H1 (cell line): ENCODE measurements around the gene C2orf80. TPM values are rescaled to one million over a fixed set of nuclear protein-coding genes. Genes with fewer than 3 reads are reported as not detected.

Source experiments
- CTCF ChIA-PET: fragments of 300-600 bp; sonication (Branson Sonifier 250); formaldehyde crosslinking; loops from one replicate; lab custom pipeline; 2021; ENCODE audit not compliant: partially characterized antibody; lab: Charles Lee
- POLR2A ChIA-PET: fragments of 300-600 bp; sonication (Branson Sonifier 250); formaldehyde crosslinking; loops from one replicate; lab custom pipeline; 2021; ENCODE audit warnings: inconsistent platforms; ENCODE audit not compliant: partially characterized antibody; lab: Charles Lee
- DNase-seq, 2 experiments: peaks; one replicate each; pipeline versions ENCODE4 v3.0.0 to v3.0.0-alpha.2; 2010 to 2022; ENCODE audit warnings: low spot score in 2 of 2, low read depth in 1 of 2, mixed read lengths in 1 of 2
- FAIRE-seq: peaks from 2 replicates; lab custom pipeline; 2011; peaks lifted over from hg19 to GRCh38; lab: Jason Lieb, UNC
- H2AFZ ChIP-seq: 2 replicates; pipeline ENCODE4 v1.8.1; 2012; ENCODE audit warnings: low read length, inconsistent platforms
- H2AK5ac ChIP-seq: 2 replicates; pipeline ENCODE4 v1.6.1; 2013; ENCODE audit warnings: low read depth, low read length
- H2BK120ac ChIP-seq: replicated peaks from 2 replicates; pipeline ENCODE3; 2013; ENCODE audit warnings: low read depth, low read length, inconsistent platforms
- H2BK12ac ChIP-seq: 2 replicates; pipeline ENCODE4 v1.6.1; 2013; ENCODE audit warnings: low read depth, low read length
- H2BK15ac ChIP-seq: 2 replicates; pipeline ENCODE4 v1.6.1; 2013; ENCODE audit warnings: low read length
- H2BK20ac ChIP-seq: 2 replicates; pipeline ENCODE4 v1.6.1; 2013; ENCODE audit warnings: low read length
- H2BK5ac ChIP-seq: 2 replicates; pipeline ENCODE4 v1.6.1; 2013; ENCODE audit warnings: low read depth, low read length
- H3K14ac ChIP-seq: 2 replicates; pipeline ENCODE4 v1.6.1; 2013; ENCODE audit warnings: inconsistent platforms; ENCODE audit not compliant: insufficient read length
- H3K18ac ChIP-seq: 2 replicates; pipeline ENCODE4 v1.6.1; 2013; ENCODE audit warnings: low read length; ENCODE audit errors: extremely low read depth
- H3K23ac ChIP-seq: 2 replicates; pipeline ENCODE4 v1.6.1; 2013; ENCODE audit warnings: inconsistent platforms; ENCODE audit not compliant: insufficient read length
- H3K23me2 ChIP-seq: 2 replicates; pipeline ENCODE4 v1.6.1; 2013; ENCODE audit warnings: low read depth, low read length
- H3K27ac ChIP-seq: 2 replicates; pipeline ENCODE4 v1.6.1; 2011; ENCODE audit warnings: low read depth, low read length, inconsistent platforms
- H3K27me3 ChIP-seq, 4 experiments: replicated peaks in 1 of 4; 1 replicate in 1 of 4; 2 replicates in 3 of 4; pipeline versions ENCODE4 v1.6.1 to v1.8.1; 2011 to 2013; ENCODE audit warnings: low read length in 3 of 4, mild to moderate bottlenecking in 3 of 4, inconsistent platforms in 2 of 4, mixed read lengths in 2 of 4, moderate library complexity in 1 of 4; ENCODE audit not compliant: control insufficient read depth in 3 of 4, insufficient read depth in 3 of 4; ENCODE audit errors: extremely low read depth in 1 of 4
- H3K36me3 ChIP-seq, 4 experiments: 2 replicates each; pipeline versions ENCODE4 v1.6.1 to v1.8.1; 2011 to 2013; ENCODE audit warnings: mild to moderate bottlenecking in 4 of 4, low read length in 3 of 4, moderate library complexity in 2 of 4, control low read depth in 1 of 4, inconsistent platforms in 1 of 4; ENCODE audit not compliant: insufficient read depth in 4 of 4, control insufficient read depth in 2 of 4
- H3K4ac ChIP-seq: replicated peaks from 2 replicates; pipeline ENCODE3; 2013; ENCODE audit warnings: low read length, low read depth, mixed read lengths, inconsistent platforms; ENCODE audit not compliant: insufficient read length
- H3K4me1 ChIP-seq, 4 experiments: replicated peaks in 1 of 4; 1 replicate in 1 of 4; 2 replicates in 3 of 4; pipeline versions ENCODE4 v1.6.1 to v1.8.1; 2011 to 2013; ENCODE audit warnings: low read length in 3 of 4, inconsistent platforms in 2 of 4, mixed read lengths in 1 of 4; ENCODE audit not compliant: insufficient read depth in 4 of 4, control insufficient read depth in 3 of 4
- H3K4me2 ChIP-seq, 2 experiments: 2 replicates each; pipeline versions ENCODE4 v1.6.1 to v1.8.1; 2011 to 2013; ENCODE audit warnings: low read depth in 2 of 2, low read length in 2 of 2, control low read depth in 1 of 2, inconsistent platforms in 1 of 2, mild to moderate bottlenecking in 1 of 2; ENCODE audit not compliant: insufficient read depth in 1 of 2
- H3K4me3 ChIP-seq, 4 experiments: fragments of 200-600, 300-600 bp in 1 of 4; sonication (generic), shearing (Covaris generic), sonication (Bioruptor Twin) in 1 of 4; 2 replicates each; pipeline versions ENCODE4 v1.5.1 to v1.8.1; 2011 to 2016; ENCODE audit warnings: low read length in 4 of 4, low read depth in 3 of 4, control low read depth in 2 of 4, inconsistent platforms in 2 of 4, mild to moderate bottlenecking in 2 of 4, mixed read lengths in 1 of 4, moderate library complexity in 1 of 4; ENCODE audit not compliant: insufficient read depth in 2 of 4; ENCODE audit errors: extremely low read depth in 1 of 4
- H3K56ac ChIP-seq: replicated peaks from 2 replicates; pipeline ENCODE3; 2013; ENCODE audit warnings: low read depth, mild to moderate bottlenecking, mixed read lengths, low read length, inconsistent platforms; ENCODE audit not compliant: insufficient read length
- H3K79me1 ChIP-seq: 2 replicates; pipeline ENCODE4 v1.6.1; 2013; ENCODE audit warnings: low read depth, low read length, control low read depth
- H3K79me2 ChIP-seq, 2 experiments: 2 replicates each; pipeline versions ENCODE4 v1.6.1 to v1.8.1; 2012 to 2013; ENCODE audit warnings: low read length in 2 of 2, mild to moderate bottlenecking in 2 of 2, inconsistent platforms in 1 of 2; ENCODE audit not compliant: insufficient read depth in 2 of 2, control insufficient read depth in 1 of 2
- H3K9ac ChIP-seq, 4 experiments: replicated peaks in 1 of 4; 1 replicate in 1 of 4; 2 replicates in 3 of 4; pipeline versions ENCODE4 v1.6.1 to v1.8.1; 2011 to 2013; ENCODE audit warnings: low read depth in 3 of 4, low read length in 3 of 4, control low read depth in 2 of 4, mild to moderate bottlenecking in 2 of 4, moderate library complexity in 2 of 4, inconsistent platforms in 1 of 4; ENCODE audit errors: extremely low read depth in 1 of 4
- H3K9me3 ChIP-seq, 2 experiments: 2 replicates each; pipeline versions ENCODE4 v1.6.1 to v1.8.1; 2012 to 2013; ENCODE audit warnings: mild to moderate bottlenecking in 2 of 2, moderate library complexity in 2 of 2, control low read depth in 1 of 2, inconsistent platforms in 1 of 2, low read depth in 1 of 2, low read length in 1 of 2, mixed read lengths in 1 of 2; ENCODE audit not compliant: insufficient read depth in 2 of 2
- H4K20me1 ChIP-seq, 2 experiments: replicated peaks in 1 of 2; 2 replicates each; pipeline versions ENCODE3 to v1.8.1; 2011 to 2013; ENCODE audit warnings: inconsistent platforms in 2 of 2, low read length in 2 of 2, mild to moderate bottlenecking in 1 of 2; ENCODE audit not compliant: insufficient read depth in 2 of 2, control insufficient read depth in 1 of 2
- H4K5ac ChIP-seq: 2 replicates; pipeline ENCODE4 v1.6.1; 2013; ENCODE audit warnings: low read length, low read depth, mixed read lengths, inconsistent platforms; ENCODE audit not compliant: insufficient read length
- H4K8ac ChIP-seq: 2 replicates; pipeline ENCODE4 v1.8.0; 2013; ENCODE audit warnings: mild to moderate bottlenecking, moderate library complexity, low read length, inconsistent platforms; ENCODE audit not compliant: insufficient read depth; ENCODE audit errors: extremely low read depth
- H4K91ac ChIP-seq: replicated peaks from 2 replicates; pipeline ENCODE3; 2013; ENCODE audit warnings: low read length, mixed read lengths, inconsistent platforms; ENCODE audit not compliant: insufficient read length
- CBX8 ChIP-seq: fragments of 300-800, 300-1000 bp; sonication (generic); IDR thresholded peaks from 2 replicates; pipeline ENCODE4 v1.7.1; 2016; ENCODE audit warnings: low read depth, low read length, borderline replicate concordance
- POLR2A ChIP-seq, 2 experiments: IDR thresholded peaks; 1 replicate in 1 of 2; 2 replicates in 1 of 2; pipeline ENCODE4 v1.6.1; 2011; ENCODE audit warnings: low read depth in 2 of 2, low read length in 2 of 2, mild to moderate bottlenecking in 2 of 2; ENCODE audit errors: control extremely low read depth in 1 of 2
- POU5F1 ChIP-seq: IDR thresholded peaks from 2 replicates; pipeline ENCODE4 v1.6.1; 2011; ENCODE audit warnings: low read depth, mild to moderate bottlenecking, low read length, moderate library complexity
- RAD21 ChIP-seq, 2 experiments: IDR thresholded peaks in 1 of 2; conservative IDR thresholded peaks in 1 of 2; 2 replicates each; pipeline ENCODE4 v1.6.1; 2011; ENCODE audit warnings: low read depth in 2 of 2, low read length in 2 of 2, improper control_type of control experiment in 1 of 2, inconsistent platforms in 1 of 2, mild to moderate bottlenecking in 1 of 2, moderate library complexity in 1 of 2
- YY1 ChIP-seq: IDR thresholded peaks from 2 replicates; pipeline ENCODE4 v1.6.1; 2011; ENCODE audit warnings: low read depth, mild to moderate bottlenecking, low read length
- WGBS, 2 experiments: shearing (Covaris generic) in 1 of 2; methylation state at CpG; one replicate each; pipeline versions ENCODE4 v1.1.6 to v1.1.7; 2013 to 2015; ENCODE audit warnings: low lambda C conversion rate in 2 of 2, mixed read lengths in 2 of 2, inconsistent platforms in 1 of 2, low coverage in 1 of 2, missing lambda C conversion rate in 1 of 2; ENCODE audit not compliant: insufficient replicate concordance in 2 of 2, insufficient coverage in 1 of 2, insufficient read length in 1 of 2; ENCODE audit errors: extremely low coverage in 1 of 2, missing lambda C conversion rate in 1 of 2; 5-methylcytosine and 5-hydroxymethylcytosine counted together
- polyA plus RNA-seq, 7 experiments: library from polyadenylated mRNA; depleted of rRNA in 3 of 7; stranded (reverse) in 5 of 7; unstranded in 2 of 7; fragments of >200 nt in 5 of 7; fragments of 200-250 nt in 2 of 7; gene quantifications; 1 replicate in 5 of 7; 2 replicates in 1 of 7; 4 replicates in 1 of 7; pipeline versions ENCODE4 v1.2.1 to v1.2.3, GENCODE V29; 2011 to 2013; ENCODE audit warnings: missing spikeins in 2 of 7, mixed read lengths in 2 of 7
- total RNA-seq: library from RNA; stranded (reverse); fragmentation: NEBNext Ultra II Directional; extraction: Animal tissue kit (Norgen Biotek cat#: 25700); gene quantifications from 2 replicates; pipeline ENCODE4 v1.2.1, GENCODE V29; 2021
- TF ChIP-seq, protein P1 (sequence below): IDR thresholded peaks from 2 replicates; pipeline ENCODE4 v1.6.1; 2011; ENCODE audit warnings: low read depth, mild to moderate bottlenecking, low read length; ENCODE audit not compliant: insufficient read depth

Gene C2orf80
- total and polyA plus RNA-seq, 2 of the 8 experiments (the other 6 are each of a cell fraction or from before 2014, with no cell fraction given): 0.97 to 1.1 TPM

GRCh38 chr2:208234786-208235185 is 45.0 kb upstream of the C2orf80 start:
- no peak overlapping the region for H2BK5ac ChIP-seq
- H3K4me1 ChIP-seq: no peaks in the 10 kb centered on the region
- no peak overlapping the region for H3K4me3 ChIP-seq
- H4K8ac ChIP-seq: no peak overlapping the region
- no peak overlapping the region for H3K9ac ChIP-seq
- FAIRE-seq (no peak), DNase-seq (no peak)
- no peaks in the 10 kb centered on the region for H3K27me3 ChIP-seq
- no peak overlapping the region for H2AK5ac ChIP-seq
- POLR2A ChIA-PET: interaction anchor here (0.8 to 1.7 kb wide), 7 partner anchors 8 to 28 kb away, joined by 3 to 6 read pairs (median 4); partner anchors contain the start of gene IDH1
- H3K79me1 ChIP-seq: no peaks in the 10 kb centered on the region
- no peak overlapping the region for H3K27ac ChIP-seq
- H3K36me3 ChIP-seq: peaks cover 14 to 38% (median 25%) of the 10 kb centered on the region in 4 experiments
- H2BK120ac ChIP-seq: no peak overlapping the region
- 89% methylated on average over 1 of the region's 1 CpG; no CpG with 5 or more reads in 1 of the 2 experiments for WGBS, 2 experiments
- TF ChIP-seq, protein P1, sequence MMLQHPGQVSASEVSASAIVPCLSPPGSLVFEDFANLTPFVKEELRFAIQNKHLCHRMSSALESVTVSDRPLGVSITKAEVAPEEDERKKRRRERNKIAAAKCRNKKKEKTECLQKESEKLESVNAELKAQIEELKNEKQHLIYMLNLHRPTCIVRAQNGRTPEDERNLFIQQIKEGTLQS: no peak
- no peak for TF ChIP-seq CBX8
- TF ChIP-seq POLR2A (IDR thresholded peaks at IDR 0.05; ENCODE audit: control extremely low read depth in 1 of 2, low read depth in 2 of 2, low read length in 2 of 2): no peak
- no peak for TF ChIP-seq RAD21 (IDR thresholded peaks at IDR 0.05 in 1 of 2, conservative IDR thresholded peaks at IDR 0.05 in 1 of 2; ENCODE audit: low read depth in 2 of 2, low read length in 2 of 2)
- no peak for TF ChIP-seq YY1
- TF ChIP-seq POU5F1: no peak
- H3K4ac ChIP-seq: no peak overlapping the region
- H3K14ac ChIP-seq: no peak overlapping the region
- H3K18ac ChIP-seq: no peak overlapping the region
- H4K91ac ChIP-seq: no peak overlapping the region
- H2AFZ ChIP-seq: no peak overlapping the region
- no peaks in the 10 kb centered on the region for H3K23me2 ChIP-seq
- H3K79me2 ChIP-seq: no peaks in the 10 kb centered on the region
- no peak overlapping the region for H4K5ac ChIP-seq
- H3K4me2 ChIP-seq: no peak overlapping the region
- H3K9me3 ChIP-seq: no peaks in the 10 kb centered on the region
- H2BK12ac ChIP-seq: no peak overlapping the region
- CTCF ChIA-PET: interaction anchor here (0.7 to 1.5 kb wide), 5 partner anchors 10 to 194 kb away, joined by 3 to 8 read pairs (median 4); no protein-coding TSS in a partner anchor
- no peak overlapping the region for H3K56ac ChIP-seq
- no peak overlapping the region for H3K23ac ChIP-seq
- no peaks in the 10 kb centered on the region for H4K20me1 ChIP-seq
- H2BK15ac ChIP-seq: no peak overlapping the region
- H2BK20ac ChIP-seq: no peak overlapping the region
